Endothelial cell of umbilical vein (primary cell): ENCODE data around the gene SLC34A1. TPM values are rescaled to one million over a fixed set of nuclear protein-coding genes. Genes with fewer than 3 reads are reported as not detected.

Experiments
- BruUV-seq: library from RNA; stranded (reverse); fragments of 400-500 nt; replicated peaks from 2 replicates; lab custom pipeline; 2021; lab: Mats Ljungman, UMichigan
- CTCF ChIA-PET: fragments of 300-600, 350-600 bp; sonication (Branson Sonifier 250); formaldehyde crosslinking; loops from one replicate; lab custom pipeline; 2021; ENCODE audit warnings: antibody characterized with exemption, inconsistent platforms; lab: Charles Lee
- POLR2A ChIA-PET: fragments of 300-600, 350-600 bp; sonication (Branson Sonifier 250); formaldehyde crosslinking; loops from one replicate; lab custom pipeline; 2021; ENCODE audit warnings: antibody characterized with exemption, inconsistent platforms; lab: Charles Lee
- DNase-seq: peaks from one replicate; pipeline ENCODE4 v3.0.0-alpha.2; 2011; ENCODE audit warnings: low read depth, low spot score
- FAIRE-seq: peaks from 2 replicates; lab custom pipeline; 2011; peaks lifted over from hg19 to GRCh38; lab: Jason Lieb, UNC
- H2AFZ ChIP-seq: 2 replicates; pipeline ENCODE4 v1.6.0; 2012; ENCODE audit warnings: low read depth, low read length, control low read depth, inconsistent platforms
- H3K27ac ChIP-seq: 2 replicates; pipeline ENCODE4 v1.5.1; 2011; ENCODE audit warnings: low read depth, mild to moderate bottlenecking, control low read depth, low read length, moderate library complexity; ENCODE audit not compliant: insufficient read depth
- H3K27me3 ChIP-seq, 2 experiments: 2 replicates each; pipeline versions ENCODE4 v1.6.0 to v1.6.1; 2011; ENCODE audit warnings: low read length in 2 of 2, mixed read lengths in 1 of 2; ENCODE audit not compliant: control insufficient read depth in 2 of 2, insufficient read depth in 2 of 2
- H3K36me3 ChIP-seq, 2 experiments: 2 replicates in 1 of 2; 3 replicates in 1 of 2; pipeline ENCODE4 v1.5.1; 2011; ENCODE audit warnings: low read length in 2 of 2, mild to moderate bottlenecking in 1 of 2, moderate library complexity in 1 of 2; ENCODE audit not compliant: control insufficient read depth in 2 of 2, insufficient read depth in 2 of 2; ENCODE audit errors: extremely low read depth in 1 of 2
- H3K4me1 ChIP-seq: 3 replicates; pipeline ENCODE4 v1.5.1; 2011; ENCODE audit warnings: mild to moderate bottlenecking, low read length; ENCODE audit not compliant: control insufficient read depth, insufficient read depth; ENCODE audit errors: extremely low read depth
- H3K4me2 ChIP-seq: 2 replicates; pipeline ENCODE4 v1.6.1; 2011; ENCODE audit warnings: low read length, control low read depth, mixed read lengths; ENCODE audit not compliant: insufficient read depth
- H3K4me3 ChIP-seq, 3 experiments: fragments of 200-600 bp in 1 of 3; sonication (generic), shearing (Covaris generic) in 1 of 3; replicated peaks in 1 of 3; 2 replicates each; pipeline ENCODE4 v1.5.1; 2011 to 2016; ENCODE audit warnings: control low read depth in 3 of 3, low read length in 3 of 3, mild to moderate bottlenecking in 2 of 3, inconsistent platforms in 1 of 3, low read depth in 1 of 3, moderate library complexity in 1 of 3; ENCODE audit not compliant: insufficient read depth in 1 of 3
- H3K79me2 ChIP-seq: 2 replicates; pipeline ENCODE4 v1.6.0; 2012; ENCODE audit warnings: low read length, inconsistent platforms; ENCODE audit not compliant: control insufficient read depth, insufficient read depth
- H3K9ac ChIP-seq: replicated peaks from 2 replicates; pipeline ENCODE3; 2011; ENCODE audit warnings: low read length, control low read depth; ENCODE audit not compliant: insufficient read depth; ENCODE audit errors: extremely low read depth
- H3K9me1 ChIP-seq: replicated peaks from 3 replicates; pipeline ENCODE4 v1.6.0; 2011; ENCODE audit warnings: mild to moderate bottlenecking, low read length; ENCODE audit not compliant: control insufficient read depth, insufficient read depth; ENCODE audit errors: extremely low read depth
- H3K9me3 ChIP-seq: replicated peaks from 2 replicates; pipeline ENCODE4 v1.5.1; 2012; ENCODE audit warnings: low read length, inconsistent platforms; ENCODE audit not compliant: control insufficient read depth, insufficient read depth
- H4K20me1 ChIP-seq: replicated peaks from 2 replicates; pipeline ENCODE3; 2011; ENCODE audit warnings: mild to moderate bottlenecking, low read length; ENCODE audit not compliant: control insufficient read depth, insufficient read depth; ENCODE audit errors: extremely low read depth
- CTCF ChIP-seq, 2 donors: IDR thresholded peaks; 1 replicate in 1 of 2; 2 replicates in 1 of 2; pipeline ENCODE4 v1.5.1; 2011; ENCODE audit warnings: low read length in 2 of 2, mild to moderate bottlenecking in 2 of 2, moderate library complexity in 2 of 2, control low read depth in 1 of 2, inconsistent platforms in 1 of 2, low read depth in 1 of 2; ENCODE audit not compliant: insufficient read depth in 1 of 2; ENCODE audit errors: extremely low read depth in 1 of 2
- EZH2 ChIP-seq: IDR thresholded peaks from 2 replicates; pipeline ENCODE4 v1.6.1; 2012; ENCODE audit warnings: borderline replicate concordance, low read depth, mild to moderate bottlenecking, moderate library complexity, low read length, inconsistent platforms; ENCODE audit not compliant: severe bottlenecking
- FOS ChIP-seq: IDR thresholded peaks from 2 replicates; pipeline ENCODE4 v1.6.1; 2011; ENCODE audit warnings: mild to moderate bottlenecking, low read length, moderate library complexity, borderline replicate concordance; ENCODE audit not compliant: insufficient read depth
- GATA2 ChIP-seq: IDR thresholded peaks from 2 replicates; pipeline ENCODE4 v1.7.0; 2011; ENCODE audit warnings: low read depth, mild to moderate bottlenecking, moderate library complexity, mixed read lengths, low read length; ENCODE audit not compliant: insufficient read length, insufficient read depth
- JUN ChIP-seq: IDR thresholded peaks from 2 replicates; pipeline ENCODE4 v1.6.1; 2011; ENCODE audit warnings: borderline replicate concordance, low read depth; ENCODE audit not compliant: insufficient read length, insufficient read depth
- MAX ChIP-seq: IDR thresholded peaks from 2 replicates; pipeline ENCODE4 v1.6.1; 2011; ENCODE audit not compliant: insufficient read depth, insufficient read length
- MYC ChIP-seq: IDR thresholded peaks from one replicate; pipeline ENCODE4 v1.6.1; 2011; ENCODE audit warnings: mild to moderate bottlenecking, low read depth, low read length
- POLR2A ChIP-seq: IDR thresholded peaks from 2 replicates; pipeline ENCODE4 v1.6.1; 2012; ENCODE audit warnings: low read depth, mild to moderate bottlenecking, control low read depth, low read length
- POLR2AphosphoS5 ChIP-seq: IDR thresholded peaks from 2 replicates; pipeline ENCODE4 v1.6.1; 2012; ENCODE audit warnings: low read depth, mild to moderate bottlenecking, control low read depth, low read length, moderate library complexity; ENCODE audit not compliant: insufficient read depth
- dilution Hi-C: fragments of 300-500 bp; cut with MboI; formaldehyde crosslinking; loops from one replicate; pipeline ENCODE4 v1.15.0; 2019; ENCODE audit warnings: low sequenced_read_pairs; ENCODE audit not compliant: extremely low pct_ligation_motif_present
- intact Hi-C: fragments of 100-400 bp; cut with micrococcal nuclease; formaldehyde crosslinking; loops from one replicate; pipeline ENCODE4 v1.10.0; 2022
- polyA plus RNA-seq, 4 experiments: library from polyadenylated mRNA; depleted of rRNA in 3 of 4; stranded (reverse) in 3 of 4; unstranded in 1 of 4; fragments of >200 nt; gene quantifications; 2 replicates each; pipeline versions ENCODE4 v1.2.1 to v1.2.3, GENCODE V29; 2011 to 2012; ENCODE audit warnings: missing spikeins in 1 of 4
- total RNA-seq: library from RNA; stranded (reverse); gene quantifications from 2 replicates; pipeline ENCODE4 v1.2.3, GENCODE V29; 2021

SLC34A1 gene
- total and polyA plus RNA-seq, 2 donors (not counting 3 experiments of a cell fraction or from before 2014, with no cell fraction given) = not detected

DNA sequence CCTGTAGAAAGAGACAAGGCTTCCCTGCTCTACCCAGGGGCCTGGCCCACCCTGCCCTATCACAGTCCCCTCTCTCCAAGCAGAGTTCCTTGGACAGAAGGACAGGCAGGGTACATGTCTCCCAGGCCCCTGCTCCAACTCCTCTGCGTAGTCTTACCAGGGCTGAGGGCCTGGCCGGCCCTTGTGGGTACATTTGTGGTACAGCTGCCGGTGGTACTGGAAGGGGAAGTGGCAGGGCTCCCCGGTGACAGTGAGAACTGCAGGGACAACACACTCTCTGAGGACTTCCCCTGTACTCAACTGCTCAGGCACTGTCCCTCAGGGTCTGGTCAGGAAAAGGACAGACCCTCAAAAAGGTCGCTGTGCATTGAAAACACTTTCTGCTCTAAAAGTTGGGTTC lies 21.6 kb downstream of the SLC34A1 start:
- FAIRE-seq = no peak
- ChIA-PET POLR2A (no interaction called here), CTCF (interaction anchor here (4.5 to 7.1 kb wide), 3 partner anchors 17 to 44 kb away, joined by 43 to 288 read pairs (median 138); partner anchors contain the start of genes GRK6 and PRR7)
- Histone ChIP-seq H3K36me3 (no peaks in the 10 kb centered on the region), H3K9ac (no peak overlapping the region), H2AFZ (no peak overlapping the region), H3K79me2 (no peaks in the 10 kb centered on the region), H4K20me1 (no peaks in the 10 kb centered on the region), H3K27ac (no peak overlapping the region), H3K27me3 (peaks cover 25% of the 10 kb centered on the region in 2 experiments), H3K4me2 (no peak overlapping the region), H3K9me3 (no peaks in the 10 kb centered on the region), H3K9me1 (no peaks in the 10 kb centered on the region), H3K4me3 (no peak overlapping the region), H3K4me1 (peaks cover 23% of the 10 kb centered on the region)
- dilution Hi-C loops = no loop called here
- intact Hi-C loops = loop anchor here (2.0 kb wide), 1 partner anchor 89 kb away; no protein-coding TSS in a partner anchor
- no peak for DNase-seq
- TF ChIP-seq MYC (no peak), FOS (no peak), CTCF (IDR thresholded peaks at IDR 0.05; ENCODE audit: extremely low read depth in 1 of 2, insufficient read depth in 1 of 2, low read depth in 1 of 2, low read length in 2 of 2) (no peak), JUN (no peak), MAX (no peak), POLR2AphosphoS5 (no peak), GATA2 (no peak), EZH2 (no peak), POLR2A (no peak)
- no TSS peak for BruUV-seq
